Limb (tissue), 2 donors: ENCODE results near the gene ALDH3A1.
"Not testable (repeated sequence)": the region's sequence is repeated elsewhere in the genome, so short reads cannot be mapped to it uniquely, and the experiment has no call there.

Source experiments
- DNase-seq, 2 donors: peaks; one replicate each; pipeline ENCODE4 v3.0.0-alpha.2; 2016; ENCODE audit errors: extremely low spot score in 2 of 2

The ALDH3A1 gene

DNA sequence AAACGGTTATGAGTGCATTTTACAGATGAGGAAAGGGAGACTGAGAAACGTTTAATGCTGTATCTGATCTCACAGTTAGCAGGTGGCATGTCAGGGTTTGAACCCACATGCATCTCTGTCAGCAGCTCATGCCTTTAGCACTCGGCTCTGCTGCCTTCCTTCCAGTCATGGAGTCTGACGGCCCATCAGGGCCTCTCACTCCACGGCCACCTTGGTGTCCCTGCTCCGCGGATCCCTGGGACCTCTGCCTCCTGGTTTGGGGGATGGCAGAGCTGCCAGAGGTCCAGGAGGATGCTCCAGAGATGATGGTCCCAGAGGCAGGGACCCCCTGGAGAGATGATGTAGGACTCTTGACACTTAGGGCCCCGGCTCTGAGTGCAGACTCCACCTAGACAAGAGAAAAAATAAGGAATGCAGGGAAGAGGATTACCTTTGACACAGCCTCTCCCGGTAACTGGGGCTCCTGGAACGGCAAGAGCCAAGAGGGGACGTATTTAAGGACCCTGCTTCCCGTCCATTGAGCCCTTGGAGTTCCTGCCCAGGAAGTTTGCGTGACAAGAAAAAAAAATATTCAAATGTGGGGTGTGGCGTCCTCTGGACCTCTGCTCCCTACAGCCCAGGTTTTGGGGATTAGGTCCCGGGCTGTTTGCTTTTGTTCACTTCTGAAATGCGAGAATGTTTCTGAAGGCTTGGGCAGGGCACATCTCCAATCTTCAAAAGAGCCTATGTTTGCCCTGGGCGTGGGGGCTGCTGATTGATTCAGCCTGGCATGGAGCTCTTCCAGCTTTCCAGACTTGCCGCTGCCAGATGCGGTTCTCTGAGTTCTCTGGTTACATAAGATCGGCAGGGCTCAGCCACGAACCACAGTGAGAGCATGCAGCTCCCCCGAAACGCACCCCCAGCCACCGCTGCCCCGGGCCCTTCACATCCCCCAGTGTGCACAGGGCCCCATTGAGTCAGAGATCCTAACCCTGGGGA, at the start of gene ALDH3A1:
TSS of gene ALDH3A1 (minus strand) at position 470 of the 978 bp plus-strand sequence. CDS start 3,169 bp downstream, outside the sequence.
- DNase-seq, result peak in 1 of 2 donors; percentile 72

GRCh38 chr17:19796457-19796856, 48.4 kb upstream of the ALDH3A1 start:
- DNase-seq, result no peak

GRCh38 chr17:19791918-19792550, 43.9 kb upstream of the ALDH3A1 start:
- no peak for DNase-seq

GRCh38 chr17:19787733-19788357, 39.7 kb upstream of the ALDH3A1 start:
- DNase-seq, result no peak

- DNase-seq, result no peak
These were observed 37.8 kb upstream of the ALDH3A1 start for GRCh38 chr17:19785854-19786253.

DNA sequence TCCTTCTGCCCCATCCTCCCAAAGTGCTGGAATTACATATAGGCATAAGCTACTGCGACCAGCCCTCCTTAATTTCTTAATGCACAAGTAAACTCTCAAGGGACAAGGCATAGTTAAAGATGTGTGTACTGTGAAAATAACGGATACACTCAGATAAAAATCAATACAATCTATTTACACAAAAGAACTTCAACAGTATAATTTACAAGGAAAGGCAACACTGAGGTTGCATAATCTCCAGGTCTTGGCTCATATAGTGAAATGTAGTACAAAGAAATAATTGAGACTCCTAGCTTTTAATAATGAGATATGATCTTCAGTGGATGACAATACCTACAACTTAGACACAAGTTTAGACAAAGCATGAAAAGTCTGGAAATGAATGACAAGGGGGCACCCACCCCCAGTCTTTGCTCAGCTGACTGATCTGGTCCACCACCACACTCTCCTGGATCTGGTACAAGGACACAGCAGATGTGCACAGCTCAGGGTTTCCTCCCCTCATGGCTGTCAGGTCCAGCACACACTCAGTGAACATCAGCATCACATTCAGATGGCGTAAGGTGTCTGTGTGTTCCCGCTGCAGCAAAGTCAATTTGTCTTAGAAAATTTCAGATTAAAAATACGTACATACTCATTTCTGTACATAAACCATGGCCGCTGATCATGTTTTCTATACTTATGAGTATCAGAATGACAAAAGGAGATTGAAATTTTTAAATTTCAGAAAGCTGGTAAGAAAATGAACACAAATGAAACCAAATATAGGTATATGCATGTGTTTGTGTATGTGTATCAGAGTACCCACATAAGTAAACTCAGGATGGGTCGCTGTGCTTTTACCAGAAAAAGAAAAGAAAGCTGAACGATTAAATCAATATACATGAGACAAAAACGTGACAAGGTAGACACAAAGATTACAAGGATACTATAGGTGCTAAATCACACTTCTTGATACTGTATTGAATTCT, 33.7 kb upstream of the ALDH3A1 start:
- no peak for DNase-seq

GRCh38 chr17:19780846-19781245, 32.7 kb upstream of the ALDH3A1 start:
- DNase-seq, result no peak

DNA sequence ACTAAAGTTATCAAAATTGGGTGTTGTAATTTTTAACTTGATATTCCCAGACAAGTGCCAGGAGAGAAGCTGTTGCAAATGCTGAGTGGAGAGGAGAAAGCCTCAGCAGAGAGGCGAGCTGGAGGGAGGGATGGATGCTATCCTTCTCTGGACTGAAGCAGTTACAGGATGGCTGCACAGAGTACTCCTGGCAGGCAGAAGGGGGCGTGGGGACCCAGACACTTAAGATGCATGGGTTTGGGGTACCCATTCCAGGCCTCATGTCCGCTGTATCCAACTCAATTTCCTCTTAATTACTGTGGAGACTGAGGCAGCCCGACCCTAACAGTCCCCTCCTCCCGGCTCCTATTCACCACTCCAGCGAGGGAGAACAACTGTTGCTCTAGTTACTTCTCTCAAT, 25.4 kb upstream of the ALDH3A1 start:
- DNase-seq, result no peak

- DNase-seq, result no peak
These were observed 24.0 kb upstream of the ALDH3A1 start for GRCh38 chr17:19771971-19772630.

DNA sequence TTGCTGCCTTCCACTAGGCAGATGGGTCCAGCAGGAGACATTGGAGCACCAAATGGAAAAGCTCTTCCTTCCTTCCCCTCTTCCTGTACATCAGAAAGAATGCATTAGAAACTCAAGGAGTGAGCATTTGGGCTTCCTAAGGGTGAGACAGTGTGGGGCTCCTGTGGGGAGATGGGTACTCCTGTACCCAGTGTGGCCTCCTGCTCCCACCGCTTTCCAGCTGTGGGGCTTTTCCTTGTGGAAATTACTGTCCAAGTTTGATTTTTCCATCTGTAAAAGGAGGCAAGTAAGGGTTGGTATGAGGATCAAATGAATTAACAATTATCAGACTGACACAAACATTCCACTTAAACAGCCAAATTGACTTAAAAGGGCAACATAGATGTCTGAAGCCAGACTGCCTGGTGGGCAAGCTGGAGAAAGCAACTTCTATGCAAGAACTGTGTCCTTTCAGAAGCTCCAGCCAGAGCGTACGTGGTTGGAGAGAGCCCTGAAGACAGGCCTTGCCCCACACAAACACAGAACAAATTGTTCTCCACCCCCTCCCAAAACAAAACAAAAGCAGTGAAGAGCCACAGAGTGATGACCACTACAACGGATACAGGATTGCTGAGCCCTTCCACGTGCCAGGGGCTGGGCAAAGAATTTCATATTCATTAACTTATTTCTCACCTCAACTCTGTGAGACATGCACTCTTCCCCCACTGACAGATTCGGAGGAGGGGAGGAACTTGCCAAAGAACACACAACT, 23.1 kb upstream of the ALDH3A1 start:
- no peak for DNase-seq

DNA sequence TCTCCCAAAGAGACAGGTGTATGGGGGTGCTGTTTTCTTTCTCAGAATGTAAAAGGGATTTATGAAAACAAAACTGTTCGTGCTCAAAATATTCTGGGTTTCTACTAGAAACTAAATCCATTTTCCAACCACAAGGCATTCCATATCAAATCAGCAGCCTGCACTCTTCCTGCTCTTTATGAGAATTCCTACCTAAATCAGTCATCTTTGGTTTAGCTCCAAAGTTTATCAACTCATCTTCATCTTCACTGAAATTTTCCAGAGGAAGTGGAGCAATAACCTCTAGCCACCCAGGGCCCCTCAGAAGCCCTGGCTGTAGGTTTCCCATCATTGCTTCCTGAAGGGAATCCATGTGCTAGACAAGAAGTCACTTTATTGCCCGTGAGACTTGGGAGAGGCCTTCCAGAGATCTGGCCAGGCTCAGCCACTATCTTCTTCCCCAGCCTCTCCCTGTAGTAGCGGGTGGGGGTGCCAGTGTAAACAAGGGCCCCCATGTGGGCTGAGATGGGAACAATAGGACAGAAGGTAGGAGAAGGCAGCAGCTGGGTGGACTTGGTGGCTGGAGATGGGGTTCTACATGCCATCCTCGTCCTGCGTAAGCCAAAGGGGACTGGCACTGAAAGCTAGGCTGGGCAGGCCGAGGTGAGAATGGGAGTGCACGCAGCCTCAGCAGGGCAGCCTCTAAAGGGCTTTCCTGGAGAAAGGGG, 22.0 kb upstream of the ALDH3A1 start:
- DNase-seq, result no peak

DNA sequence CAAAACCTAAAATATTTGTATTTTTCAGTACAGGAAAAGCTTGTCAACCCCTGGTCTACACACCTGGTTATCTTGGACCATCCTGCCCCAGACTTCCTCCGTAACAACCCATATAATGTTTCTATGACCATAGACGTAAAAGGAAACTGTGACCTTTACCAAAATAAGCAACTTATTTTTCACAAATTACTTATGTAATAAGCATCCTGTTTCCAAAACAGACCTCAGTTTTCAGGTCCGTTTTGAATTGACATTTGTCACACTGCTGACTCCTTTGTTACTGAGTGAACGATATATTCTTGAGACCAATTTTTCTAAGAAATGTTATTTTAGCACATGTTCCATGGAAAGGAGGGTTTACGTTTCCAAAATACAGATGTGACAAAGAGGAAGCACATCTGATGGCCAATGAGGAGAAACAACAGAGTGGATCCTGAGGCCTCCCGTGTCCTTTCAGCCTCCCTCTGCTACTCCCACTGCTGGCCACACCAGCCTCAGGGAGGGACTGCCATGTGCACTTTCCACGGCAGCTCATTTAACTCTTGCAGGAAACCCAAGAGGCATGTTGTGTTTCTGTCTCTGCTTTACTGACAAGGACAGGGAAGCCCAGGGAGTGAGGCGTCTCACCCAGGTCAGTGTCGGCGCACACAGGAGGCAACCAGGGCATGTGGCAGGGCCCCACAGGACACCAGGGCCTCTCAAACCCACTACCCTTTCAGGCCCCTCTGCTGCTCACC, 20.1 kb upstream of the ALDH3A1 start:
- no peak for DNase-seq

DNA sequence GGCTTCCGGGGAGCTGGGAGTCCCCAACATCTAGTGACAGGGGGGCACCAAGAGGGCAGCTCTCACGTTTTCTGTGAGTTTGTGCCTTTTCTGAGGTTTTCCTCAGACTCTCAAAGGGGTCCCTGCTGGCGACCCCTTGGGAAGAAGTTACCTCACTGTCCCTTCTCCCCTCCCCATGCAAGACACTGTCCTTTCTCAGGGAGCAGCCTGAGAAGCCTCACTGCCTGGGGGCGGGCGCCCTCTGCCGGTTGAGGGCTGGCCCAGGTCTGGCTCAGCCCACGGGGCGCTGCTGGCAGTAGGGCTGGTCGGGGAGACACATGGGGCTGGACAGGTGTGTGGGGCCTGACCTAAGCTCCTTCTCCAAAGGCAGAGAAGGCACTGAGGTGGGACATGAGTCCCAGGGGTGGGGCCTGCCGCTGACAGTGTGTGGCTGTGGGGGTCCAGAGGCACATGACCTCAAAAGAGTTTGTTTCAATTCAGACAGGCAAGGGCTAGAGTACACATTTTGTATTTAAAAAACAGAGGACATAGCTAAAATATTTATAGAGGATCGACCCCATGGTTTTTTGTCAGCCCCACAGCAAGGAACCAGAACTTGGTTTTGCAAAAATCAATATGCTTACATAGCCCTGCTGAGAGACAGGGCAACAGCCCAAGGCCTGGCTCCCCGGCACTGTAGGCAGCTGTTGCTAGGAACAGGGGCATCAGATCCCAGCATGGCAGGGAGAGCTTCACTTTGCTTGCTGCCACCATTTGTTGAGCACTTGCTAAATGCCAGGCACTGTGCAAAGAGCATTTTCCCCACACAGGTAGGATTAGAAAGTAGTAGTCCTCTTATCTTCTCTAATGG, 18.5 kb upstream of the ALDH3A1 start:
- DNase-seq, result peak; percentile 60 to 89

GRCh38 chr17:19766016-19766415, 17.9 kb upstream of the ALDH3A1 start:
- DNase-seq, result no peak

DNA sequence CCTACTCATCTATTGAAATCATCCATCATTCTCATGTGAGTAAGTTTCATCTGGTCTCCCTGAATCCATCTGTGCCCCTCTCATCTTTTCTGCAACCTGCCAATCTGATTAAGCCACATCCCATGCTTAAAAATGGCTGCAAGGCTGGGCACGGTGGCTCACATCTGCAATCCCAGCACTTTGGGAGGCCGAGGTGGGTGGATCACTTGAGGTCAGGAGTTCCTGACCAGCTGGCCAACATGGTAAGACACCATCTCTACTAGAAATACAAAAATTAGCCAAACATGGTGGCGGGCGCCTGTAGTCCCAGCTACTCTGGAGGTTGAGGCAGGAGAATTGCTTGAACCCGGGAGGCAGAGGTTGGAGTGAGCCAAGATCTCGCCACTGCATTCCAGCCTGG, 15.9 kb upstream of the ALDH3A1 start:
- not testable (repeated sequence) for DNase-seq

DNA sequence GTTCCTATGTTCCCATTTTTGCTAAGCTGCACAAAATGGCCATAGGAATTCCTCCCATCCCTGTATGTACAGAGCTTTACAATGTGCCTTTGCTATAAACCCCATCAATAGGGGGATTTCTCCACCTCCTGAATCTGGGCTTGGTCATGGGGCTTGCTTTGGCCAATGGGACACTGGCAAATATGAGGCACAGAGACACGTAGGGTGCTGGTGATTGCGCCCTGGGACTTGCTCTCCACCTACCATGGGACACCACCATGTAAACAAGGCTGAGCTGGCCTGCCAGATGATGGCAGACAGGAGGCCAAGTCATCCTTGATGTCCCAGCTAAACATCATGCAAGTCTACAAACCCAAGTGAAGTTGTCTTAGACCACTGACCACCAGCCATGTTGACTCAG, 15.3 kb upstream of the ALDH3A1 start:
- DNase-seq, result no peak

GRCh38 chr17:19762515-19762961, 14.4 kb upstream of the ALDH3A1 start:
- peak; percentile 59 to 63 for DNase-seq
